OCI-LY7 (cell line): Measurements from ENCODE around the gene PLEKHA6. TPM values are rescaled to one million over a fixed set of nuclear protein-coding genes. Genes with fewer than 3 reads are reported as not detected.

Experiments used
- BruUV-seq: library from RNA; stranded (reverse); fragments of 400-500 nt; replicated peaks from 2 replicates; lab custom pipeline; 2021; lab: Mats Ljungman, UMichigan
- CTCF ChIA-PET: fragments of 300-600 bp; sonication (Branson Sonifier 250); formaldehyde crosslinking; loops from one replicate; lab custom pipeline; 2022; ENCODE audit warnings: antibody characterized with exemption; ENCODE audit not compliant: unreplicated experiment; lab: Charles Lee
- POLR2A ChIA-PET: fragments of 300-600 bp; sonication (Branson Sonifier 250); formaldehyde crosslinking; loops from one replicate; lab custom pipeline; 2022; ENCODE audit warnings: antibody characterized with exemption; lab: Charles Lee
- DNase-seq: peaks from one replicate; pipeline ENCODE4 v3.0.0-alpha.2; 2015; ENCODE audit warnings: low spot score
- H2AFZ ChIP-seq: fragments of 200-600 bp; sonication (generic), shearing (Covaris generic); 2 replicates; pipeline ENCODE4 v1.6.1; 2014; ENCODE audit warnings: mild to moderate bottlenecking, antibody characterized with exemption, low read length, moderate library complexity
- H3K27ac ChIP-seq: fragments of 200-600 bp; sonication (generic); 2 replicates; pipeline ENCODE4 v1.5.1; 2014; ENCODE audit warnings: mixed run types, low read depth, mild to moderate bottlenecking, moderate library complexity, low read length, inconsistent platforms; ENCODE audit not compliant: poor library complexity, severe bottlenecking
- H3K36me3 ChIP-seq: fragments of 200-600 bp; sonication (generic); 2 replicates; pipeline ENCODE4 v1.6.1; 2014; ENCODE audit warnings: mild to moderate bottlenecking, antibody characterized with exemption, low read length, moderate library complexity, mixed read lengths; ENCODE audit not compliant: insufficient read depth
- H3K4me1 ChIP-seq: fragments of 200-600 bp; sonication (generic); 2 replicates; pipeline ENCODE4 v1.5.1; 2014; ENCODE audit warnings: mild to moderate bottlenecking, low read length; ENCODE audit not compliant: insufficient read depth, poor library complexity, severe bottlenecking
- H3K4me2 ChIP-seq: fragments of 200-600 bp; sonication (generic); 2 replicates; pipeline ENCODE4 v1.6.1; 2014; ENCODE audit warnings: mild to moderate bottlenecking, low read length
- H3K4me3 ChIP-seq: fragments of 200-600 bp; sonication (generic); 2 replicates; pipeline ENCODE4 v1.5.1; 2014; ENCODE audit warnings: mild to moderate bottlenecking, low read depth, low read length; ENCODE audit not compliant: poor library complexity, severe bottlenecking
- H3K79me2 ChIP-seq: fragments of 200-600 bp; sonication (generic); 2 replicates; pipeline ENCODE4 v1.6.1; 2016; ENCODE audit warnings: low read depth, mild to moderate bottlenecking, low read length, moderate library complexity, mixed read lengths; ENCODE audit not compliant: insufficient read depth
- H3K9me2 ChIP-seq: fragments of 200-600 bp; sonication (generic); 2 replicates; pipeline ENCODE4 v1.6.1; 2016; ENCODE audit warnings: mild to moderate bottlenecking, low read length, mixed read lengths; ENCODE audit not compliant: insufficient read depth
- H3K9me3 ChIP-seq: fragments of 200-600 bp; sonication (generic); 2 replicates; pipeline ENCODE4 v1.6.1; 2014; ENCODE audit warnings: mild to moderate bottlenecking, mixed run types, low read length, mixed read lengths
- H4K20me1 ChIP-seq: fragments of 200-600 bp; sonication (generic); 2 replicates; pipeline ENCODE4 v1.6.1; 2014; ENCODE audit warnings: mild to moderate bottlenecking, antibody characterized with exemption, low read length, moderate library complexity, mixed read lengths; ENCODE audit not compliant: insufficient read depth
- EZH2phosphoT487 ChIP-seq: fragments of 200-600 bp; sonication (generic); IDR thresholded peaks from 2 replicates; pipeline ENCODE4 v1.6.1; 2018; ENCODE audit warnings: low read depth, borderline replicate concordance, mild to moderate bottlenecking, mixed run types, antibody characterized with exemption, low read length, moderate library complexity, mixed read lengths
- intact Hi-C: fragments of 100-400 bp; cut with micrococcal nuclease; formaldehyde crosslinking; loops from one replicate; pipeline ENCODE4 v1.10.0; 2022; ENCODE audit not compliant: unreplicated experiment
- total RNA-seq, 2 experiments: library from RNA; depleted of rRNA in 1 of 2; stranded (reverse); fragments of >200 nt in 1 of 2; shearing (Covaris generic) in 1 of 2; gene quantifications; 2 replicates each; pipeline ENCODE4 v1.2.3, GENCODE V29; 2014 to 2022
- TF ChIP-seq, protein P1 (sequence below): fragments of 200-600 bp; sonication (generic); conservative IDR thresholded peaks from 2 replicates; pipeline ENCODE4 v1.5.1; 2014; ENCODE audit warnings: mild to moderate bottlenecking, antibody characterized with exemption, low read length, moderate library complexity, mixed read lengths

Gene PLEKHA6
- total RNA-seq, 2 experiments from 2014 or later = not detected

DNA sequence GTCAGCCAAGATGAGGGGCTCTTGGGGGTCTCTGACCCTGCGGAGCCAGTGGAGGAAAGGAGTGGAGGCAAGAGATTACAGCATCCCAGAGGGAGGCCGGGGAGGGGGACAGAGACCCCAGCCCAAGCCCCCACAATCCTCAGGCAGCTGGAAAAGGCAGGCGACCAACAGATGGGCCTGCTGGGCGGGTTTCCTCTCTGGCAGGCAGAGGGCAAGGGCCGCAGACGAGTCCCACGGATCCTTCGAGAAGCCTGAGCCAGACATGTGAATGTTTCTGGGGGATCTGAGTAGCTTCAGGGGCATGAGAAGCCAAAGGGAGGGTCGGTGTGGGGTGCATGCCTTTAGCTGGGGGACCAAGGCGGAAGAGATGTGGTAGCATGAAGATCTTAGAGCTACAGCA is 2.1 kb upstream of the PLEKHA6 start:
- H3K4me2 ChIP-seq = no peak overlapping the region
- H3K4me3 ChIP-seq = no peak overlapping the region
- H2AFZ ChIP-seq = no peak overlapping the region
- no peaks in the 10 kb centered on the region for H3K79me2 ChIP-seq
- no peaks in the 10 kb centered on the region for H3K9me2 ChIP-seq
- no peak for DNase-seq
- H3K27ac ChIP-seq = no peak overlapping the region
- ChIA-PET POLR2A (no interaction called here), CTCF (no interaction called here)
- intact Hi-C loops = loop anchor here (5.0 kb wide), 2 partner anchors 154 to 859 kb away; no protein-coding TSS in a partner anchor
- TF ChIP-seq EZH2phosphoT487 = no peak
- TF ChIP-seq, protein P1, sequence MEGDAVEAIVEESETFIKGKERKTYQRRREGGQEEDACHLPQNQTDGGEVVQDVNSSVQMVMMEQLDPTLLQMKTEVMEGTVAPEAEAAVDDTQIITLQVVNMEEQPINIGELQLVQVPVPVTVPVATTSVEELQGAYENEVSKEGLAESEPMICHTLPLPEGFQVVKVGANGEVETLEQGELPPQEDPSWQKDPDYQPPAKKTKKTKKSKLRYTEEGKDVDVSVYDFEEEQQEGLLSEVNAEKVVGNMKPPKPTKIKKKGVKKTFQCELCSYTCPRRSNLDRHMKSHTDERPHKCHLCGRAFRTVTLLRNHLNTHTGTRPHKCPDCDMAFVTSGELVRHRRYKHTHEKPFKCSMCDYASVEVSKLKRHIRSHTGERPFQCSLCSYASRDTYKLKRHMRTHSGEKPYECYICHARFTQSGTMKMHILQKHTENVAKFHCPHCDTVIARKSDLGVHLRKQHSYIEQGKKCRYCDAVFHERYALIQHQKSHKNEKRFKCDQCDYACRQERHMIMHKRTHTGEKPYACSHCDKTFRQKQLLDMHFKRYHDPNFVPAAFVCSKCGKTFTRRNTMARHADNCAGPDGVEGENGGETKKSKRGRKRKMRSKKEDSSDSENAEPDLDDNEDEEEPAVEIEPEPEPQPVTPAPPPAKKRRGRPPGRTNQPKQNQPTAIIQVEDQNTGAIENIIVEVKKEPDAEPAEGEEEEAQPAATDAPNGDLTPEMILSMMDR = no peak
- H3K36me3 ChIP-seq = no peaks in the 10 kb centered on the region
- no peaks in the 10 kb centered on the region for H3K9me3 ChIP-seq
- H3K4me1 ChIP-seq = peaks cover 5% of the 10 kb centered on the region
- BruUV-seq = no TSS peak
- no peaks in the 10 kb centered on the region for H4K20me1 ChIP-seq

- no peak for TF ChIP-seq EZH2phosphoT487
- TF ChIP-seq, protein P1 = no peak
- Histone ChIP-seq H4K20me1 (no peaks in the 10 kb centered on the region), H2AFZ (no peak overlapping the region), H3K4me3 (no peak overlapping the region), H3K9me2 (no peaks in the 10 kb centered on the region), H3K4me2 (no peak overlapping the region), H3K79me2 (no peaks in the 10 kb centered on the region), H3K36me3 (no peaks in the 10 kb centered on the region), H3K4me1 (peaks cover 5% of the 10 kb centered on the region), H3K9me3 (no peaks in the 10 kb centered on the region), H3K27ac (no peak overlapping the region)
- intact Hi-C loops = loop anchor here (5.0 kb wide), 2 partner anchors 154 to 859 kb away; no protein-coding TSS in a partner anchor
- no TSS peak for BruUV-seq
- POLR2A ChIA-PET = no interaction called here
- CTCF ChIA-PET = no interaction called here
- no peak for DNase-seq
These were observed 1.6 kb upstream of the PLEKHA6 start for GRCh38 chr1:204361341-204361771.

- H3K9me2 ChIP-seq = no peaks in the 10 kb centered on the region
- H3K4me1 ChIP-seq = peaks cover 5% of the 10 kb centered on the region
- no peaks in the 10 kb centered on the region for H3K9me3 ChIP-seq
- BruUV-seq = no TSS peak
- H4K20me1 ChIP-seq = no peaks in the 10 kb centered on the region
- TF ChIP-seq, protein P1 = no peak
- no peak for TF ChIP-seq EZH2phosphoT487
- no peak overlapping the region for H2AFZ ChIP-seq
- no peak overlapping the region for H3K27ac ChIP-seq
- POLR2A ChIA-PET = interaction anchor here (1.0 kb wide), 1 partner anchor 192 kb away, joined by 3 read pairs; no protein-coding TSS in a partner anchor
- DNase-seq = no peak
- no peak overlapping the region for H3K4me2 ChIP-seq
- intact Hi-C loops = loop anchor here (5.0 kb wide), 2 partner anchors 153 to 858 kb away; no protein-coding TSS in a partner anchor
- CTCF ChIA-PET = no interaction called here
- H3K79me2 ChIP-seq = no peaks in the 10 kb centered on the region
- H3K36me3 ChIP-seq = no peaks in the 10 kb centered on the region
- H3K4me3 ChIP-seq = no peak overlapping the region
These were observed 585 bp upstream of the PLEKHA6 start for GRCh38 chr1:204360314-204360713.
